Right ventricle myocardium superior (tissue), 1 donor: Measurements from ENCODE around the gene RSF1. TPM values are rescaled to one million over a fixed set of nuclear protein-coding genes. Genes with fewer than 3 reads are reported as not detected.
A peak's percentile ranks its signal among the peaks of the same experiment; 100 is the strongest.
"Not testable (repeated sequence)": the region's sequence is repeated elsewhere in the genome, so short reads cannot be mapped to it uniquely, and the experiment has no call there.

Source experiments
- ATAC-seq: fragments of 200-7000 bp; cut with Tn5 transposase; one replicate; pipeline ENCODE4 v1.9.1; 2020; ENCODE audit warnings: mild to moderate bottlenecking; ENCODE audit not compliant: poor library complexity
- DNase-seq: peaks from one replicate; pipeline ENCODE4 v3.0.0-alpha.2; 2020
- intact Hi-C: fragments of 100-400 bp; cut with DNase I; formaldehyde crosslinking; loops from one replicate; pipeline ENCODE4 v1.11.2; 2022
- long read RNA-seq: library from polyadenylated mRNA; unstranded; transcript quantifications from one replicate; pipeline ENCODE4 v2.0.0, GENCODE V29; 2021
- total RNA-seq: library from RNA; stranded (reverse); fragmentation: NEBNext Ultra II Directional; extraction: Animal tissue kit (Norgen Biotek cat#: 25700); gene quantifications from one replicate; pipeline ENCODE4 v1.2.1, GENCODE V29; 2021
- donor health status: DM: no; HTN: yes; CAD: no; lungs with severe emphysema.

RSF1 gene
- 37.7 TPM for total RNA-seq
- long read RNA-seq, full-length matches to known transcripts = 2 of 9 reads
- long read RNA-seq, partial matches to known transcripts = 2 of 9 reads
- long read RNA-seq, other reads (novel, unspliced or antisense) = 5 of 9 reads

DNA sequence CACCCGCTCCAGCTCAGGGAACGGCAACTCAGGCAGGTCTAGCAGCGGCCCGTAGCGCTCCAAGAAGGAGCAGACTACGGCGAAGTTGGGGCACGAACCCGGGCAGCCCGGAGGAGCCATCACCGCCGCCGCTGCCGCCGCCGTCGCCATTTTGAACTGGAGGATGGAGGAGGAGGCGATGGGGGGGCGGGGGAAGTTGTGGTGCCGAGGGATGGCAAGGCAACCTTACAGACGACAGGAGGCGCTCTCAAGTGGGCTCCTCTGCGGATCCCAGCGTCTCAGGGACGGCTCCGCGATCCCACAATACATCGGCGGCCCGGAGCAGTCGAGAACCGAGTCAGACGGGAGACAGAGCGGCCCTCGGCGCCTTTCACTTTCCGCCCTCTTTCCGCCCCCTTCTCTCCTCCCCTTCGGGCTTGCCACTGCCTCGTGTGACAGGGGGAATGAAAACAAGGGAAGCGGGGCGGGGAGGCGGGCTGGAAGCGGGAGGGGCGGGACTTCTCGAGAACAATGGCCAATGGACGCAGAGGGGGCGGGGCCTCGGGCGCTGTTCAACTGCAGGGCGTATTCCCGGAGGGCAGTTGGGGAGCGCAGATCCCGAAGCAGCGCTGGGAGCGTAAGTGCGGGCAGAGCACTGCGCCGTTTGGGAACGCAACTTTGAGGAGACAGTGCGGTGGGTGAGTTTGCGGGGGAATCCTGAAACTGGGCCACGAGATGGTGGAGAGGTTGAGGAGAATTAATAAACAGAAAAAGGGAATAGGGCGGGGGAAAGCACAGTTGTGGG lies at the start of gene RSF1, which contains the start of gene AAMDC:
Gene RSF1, minus strand, starts transcription at position 158 of the 784 bp plus-strand sequence. Its CDS starts 8 bp downstream, at position 150.
Gene AAMDC, plus strand, starts transcription at position 580 of the 784 bp plus-strand sequence. CDS start 21,353 bp downstream, outside the sequence.
- intact Hi-C loops = loop anchor here (10.0 kb wide), 1 partner anchor 186 kb away; the partner anchor contains the start of gene CLNS1A

DNA sequence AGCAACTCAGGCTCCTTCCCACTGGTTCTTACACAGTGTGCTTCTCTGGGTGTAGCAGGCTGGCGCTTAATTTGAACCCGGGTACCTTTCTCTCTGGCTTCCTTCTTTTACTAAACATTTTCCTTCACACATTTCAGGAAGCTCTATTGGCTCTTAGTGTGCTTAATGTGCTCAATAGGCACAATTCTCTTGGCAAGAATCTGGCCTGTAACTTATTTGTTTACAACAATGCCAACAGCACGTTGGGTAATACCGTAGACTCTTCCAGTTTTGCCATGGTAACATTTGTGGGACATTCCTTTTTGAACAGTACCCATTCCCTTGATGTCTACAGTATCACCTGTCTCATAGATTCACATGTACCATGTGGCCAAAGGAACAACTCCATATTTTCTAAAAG lies 48.2 kb upstream of the RSF1 start:
- DNase-seq (no peak), ATAC-seq (no peak)
- intact Hi-C loops = no loop called here

More for the DNA sequence above, at the start of gene RSF1, which contains the start of gene AAMDC:
- DNase-seq (peak; percentile 99), ATAC-seq (peak; percentile 92)

DNA sequence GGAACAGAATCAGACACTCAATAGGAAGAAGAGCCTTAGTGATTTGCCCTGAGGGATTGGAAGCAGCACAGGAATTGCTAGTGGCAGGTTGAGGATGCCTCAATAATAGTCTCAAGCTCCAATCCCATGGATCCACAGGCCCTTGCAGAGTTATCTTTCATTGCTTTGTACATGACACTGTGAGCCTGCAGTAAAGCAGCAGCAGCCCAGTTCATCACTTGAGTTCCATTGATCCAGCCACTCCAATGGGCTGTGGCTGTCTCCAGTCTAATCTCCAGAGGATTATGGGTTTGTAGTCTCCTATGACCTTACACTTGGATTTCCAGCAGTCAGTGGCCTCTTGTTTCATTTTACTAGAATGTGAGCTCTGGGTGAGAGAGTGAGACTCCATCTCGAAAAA lies 45.8 kb upstream of the RSF1 start:
- intact Hi-C loops = no loop called here
- DNase-seq (no peak), ATAC-seq (no peak)

DNA sequence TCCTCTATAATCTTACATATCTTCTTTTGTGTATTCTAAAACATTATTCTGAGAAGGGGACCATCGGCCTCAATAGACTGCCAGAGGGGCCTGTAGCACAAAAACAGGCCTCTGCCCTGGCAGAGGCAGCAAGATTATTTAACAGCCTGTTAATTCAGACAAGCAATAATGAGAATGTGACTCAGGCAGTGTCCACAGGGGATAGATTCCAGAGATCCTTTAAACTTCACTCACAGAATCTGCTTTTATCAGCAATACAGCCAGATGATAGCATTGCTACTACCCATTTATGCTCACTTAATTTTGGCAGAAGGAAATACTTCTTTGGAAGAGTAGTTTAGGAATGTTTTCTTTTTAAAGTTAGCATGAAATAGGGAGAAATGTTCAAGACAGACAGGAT lies 45.3 kb upstream of the RSF1 start:
- ATAC-seq (peak; percentile 39), DNase-seq (no peak)
- intact Hi-C loops = no loop called here

DNA sequence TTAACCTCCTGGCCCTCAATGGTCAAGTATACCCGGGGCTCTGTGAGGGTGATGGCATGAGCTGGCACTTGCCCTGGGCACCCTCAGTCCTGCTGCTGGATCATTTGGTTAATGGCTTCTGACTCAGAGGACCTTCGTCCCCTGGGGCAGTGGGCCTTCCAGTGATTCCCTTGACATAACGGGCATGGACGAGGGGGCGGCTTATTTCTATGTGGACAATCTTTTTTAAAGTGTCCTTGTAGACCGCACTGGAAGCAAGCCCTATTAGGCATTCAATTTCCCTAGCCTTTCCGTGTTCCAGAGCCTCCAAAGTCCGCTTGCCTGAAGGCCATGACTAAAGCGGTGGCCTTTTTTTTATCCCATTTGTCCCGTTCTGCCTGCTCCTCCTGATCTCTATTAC lies 40.9 kb upstream of the RSF1 start:
- DNase-seq, ATAC-seq, intact Hi-C loops: not testable (repeated sequence)

- ATAC-seq, intact Hi-C loops, DNase-seq: not testable (repeated sequence)
Measured at GRCh38 chr11:77857906-77858457, 37.5 kb upstream of the RSF1 start.

GRCh38 chr11:77854838-77855237 lies 34.3 kb upstream of the RSF1 start:
- DNase-seq (no peak), ATAC-seq (no peak)
- intact Hi-C loops = no loop called here

- ATAC-seq = no peak
- intact Hi-C loops = no loop called here
- no peak for DNase-seq
Measured at GRCh38 chr11:77851503-77851902, 31.0 kb upstream of the RSF1 start.

DNA sequence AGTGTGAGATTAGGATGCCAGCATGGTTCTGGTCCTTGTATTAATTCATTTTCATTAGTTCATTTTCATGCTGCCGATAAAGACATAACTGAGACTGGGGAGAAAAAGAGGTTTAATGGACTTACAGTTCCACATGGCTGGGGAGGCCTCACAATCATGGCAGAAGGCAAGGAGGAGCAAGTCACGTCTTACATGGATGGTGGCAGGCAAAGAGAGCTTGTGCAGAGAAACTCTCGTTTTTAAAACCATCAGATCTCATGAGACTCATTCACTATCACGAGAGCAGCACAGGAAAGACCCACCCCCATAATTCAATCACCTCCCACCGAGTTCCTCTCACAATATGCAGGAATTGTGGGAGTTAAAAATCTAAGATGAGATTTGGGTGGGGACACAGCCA lies 23.2 kb upstream of the RSF1 start:
- ATAC-seq, DNase-seq, intact Hi-C loops: not testable (repeated sequence)

DNA sequence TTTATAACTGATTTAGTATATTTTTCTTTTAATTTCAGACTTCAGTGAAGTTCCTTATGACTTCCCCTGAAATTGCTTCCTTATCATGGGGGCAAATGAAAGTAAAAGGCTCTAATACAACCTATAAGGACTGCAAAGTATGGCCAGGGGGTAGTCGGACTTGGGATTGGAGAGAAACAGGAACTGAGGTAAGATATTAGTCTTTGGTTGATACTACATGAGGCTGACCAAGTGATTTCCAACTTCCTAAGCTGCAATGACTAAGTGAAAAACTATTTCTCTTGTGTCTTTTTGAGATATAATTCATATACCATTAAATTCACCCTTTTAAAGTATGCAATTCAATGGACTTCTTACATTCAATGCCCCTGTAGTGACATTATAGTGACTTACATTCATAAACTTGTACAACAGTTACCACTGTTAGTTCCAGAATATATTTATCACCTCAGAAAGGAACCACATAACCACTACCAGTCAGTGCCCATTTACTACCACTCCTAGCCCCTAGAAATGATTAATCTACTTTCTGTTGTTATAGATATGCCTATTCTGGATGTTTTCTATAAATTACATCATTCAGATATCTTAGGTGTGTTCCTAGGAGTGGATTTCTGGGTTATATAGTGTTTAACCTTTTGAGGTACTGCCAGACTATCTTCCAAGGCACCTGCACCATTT lies 22.1 kb upstream of the RSF1 start:
- DNase-seq (no peak), ATAC-seq (no peak)
- intact Hi-C loops = no loop called here

GRCh38 chr11:77833302-77833701 lies 12.8 kb upstream of the RSF1 start:
- no peak for ATAC-seq
- DNase-seq = no peak
- intact Hi-C loops = no loop called here

DNA sequence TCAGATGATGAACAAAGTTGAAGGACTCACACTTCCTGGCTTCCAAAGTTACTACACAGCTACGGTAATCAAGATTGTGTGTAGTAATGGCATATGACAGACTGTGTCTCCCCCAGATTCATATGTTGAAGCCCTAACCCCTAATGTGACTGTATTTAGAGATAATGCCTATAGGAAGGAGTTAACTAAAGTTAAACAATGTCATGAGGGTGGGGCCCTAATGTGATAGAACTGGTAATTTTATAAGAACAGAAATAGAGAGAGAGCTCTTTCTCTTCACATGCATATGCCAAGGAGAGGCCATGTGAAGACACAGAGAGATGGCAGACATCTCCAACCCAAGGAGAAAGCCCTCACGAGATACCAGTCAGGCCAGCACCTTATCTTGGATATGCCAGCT lies 8.4 kb upstream of the RSF1 start:
- DNase-seq (no peak), ATAC-seq (no peak)
- intact Hi-C loops = loop anchor here (10.0 kb wide), 1 partner anchor 194 kb away; the partner anchor contains the start of gene CLNS1A

GRCh38 chr11:77823775-77824174 lies 3.3 kb upstream of the RSF1 start:
- intact Hi-C loops = loop anchor here (10.0 kb wide), 1 partner anchor 189 kb away; the partner anchor contains the start of gene CLNS1A
- DNase-seq (no peak), ATAC-seq (no peak)

GRCh38 chr11:77822126-77822525 lies 1.6 kb upstream of the RSF1 start:
- intact Hi-C loops = loop anchor here (10.0 kb wide), 1 partner anchor 187 kb away; the partner anchor contains the start of gene CLNS1A
- ATAC-seq, DNase-seq: not testable (repeated sequence)

- ATAC-seq (peak; percentile 1), DNase-seq (peak; percentile 43)
- intact Hi-C loops = loop anchor here (10.0 kb wide), 1 partner anchor 187 kb away; the partner anchor contains the start of gene CLNS1A
Measured at GRCh38 chr11:77821349-77821851, 878 bp upstream of the RSF1 start.

DNA sequence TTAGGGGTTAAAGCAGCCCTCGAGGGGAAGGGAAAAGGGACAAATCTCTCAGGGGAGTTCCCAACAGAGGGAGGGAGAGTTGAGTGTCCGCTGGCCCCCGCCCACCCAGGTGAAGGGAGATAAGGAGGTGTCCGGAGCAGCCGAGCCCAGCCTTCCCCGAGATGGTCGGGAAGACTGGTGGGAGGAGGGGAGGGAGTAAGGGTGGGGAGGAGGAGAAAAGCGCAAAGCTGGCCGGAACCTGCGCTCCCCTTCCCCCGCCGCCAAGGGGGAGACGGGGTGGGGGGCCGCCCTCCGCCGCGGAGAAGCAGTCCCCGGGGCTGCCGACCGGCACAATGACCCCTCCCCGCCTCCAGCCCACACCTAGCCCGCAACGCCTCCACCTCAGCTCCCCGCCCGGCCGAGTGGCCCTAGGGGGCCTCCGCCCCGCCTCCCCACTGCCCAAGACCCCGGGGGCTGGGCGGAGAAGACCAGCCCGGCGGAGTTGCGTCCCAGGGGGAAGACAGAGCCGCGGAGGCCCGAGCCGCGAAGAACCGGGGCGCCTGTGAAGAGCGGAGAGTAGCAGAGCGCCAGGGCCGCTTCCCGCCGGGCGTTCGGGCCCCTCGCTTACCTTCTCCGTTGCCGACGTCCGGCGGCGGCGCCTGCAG lies 479 bp downstream of the RSF1 start:
- intact Hi-C loops = loop anchor here (10.0 kb wide), 1 partner anchor 185 kb away; the partner anchor contains the start of gene CLNS1A
- ATAC-seq (peak; percentile 24), DNase-seq (peak; percentile 55)

DNA sequence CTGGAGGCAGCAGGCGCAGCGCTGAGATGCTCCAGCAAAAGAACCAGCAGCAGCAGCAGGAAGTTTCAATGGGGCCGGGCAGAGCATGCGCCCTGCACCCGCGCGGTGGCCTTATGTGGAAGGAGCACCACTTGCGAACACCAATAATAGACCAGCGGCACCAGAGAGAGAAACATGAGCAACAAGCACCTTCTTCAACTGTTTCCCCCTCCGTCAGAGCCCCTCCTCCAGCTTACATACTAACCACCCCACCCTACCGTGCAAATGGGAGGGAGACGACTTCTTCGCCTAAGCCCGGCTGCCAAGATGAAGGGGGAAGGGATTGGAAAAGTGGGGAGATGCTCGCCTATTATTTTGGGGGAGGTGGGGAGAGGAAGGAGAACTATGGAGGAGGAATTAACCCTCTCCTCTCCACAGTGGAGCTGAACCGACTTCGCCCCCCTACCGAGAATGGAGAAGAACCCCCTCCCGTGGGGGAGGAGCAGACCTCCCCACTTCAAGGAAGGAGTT lies 1.1 kb downstream of the RSF1 start:
- intact Hi-C loops = no loop called here
- ATAC-seq (peak; percentile 61), DNase-seq (peak; percentile 91)

- intact Hi-C loops = no loop called here
Measured at GRCh38 chr11:77815459-77815858, 5.1 kb downstream of the RSF1 start.

More at GRCh38 chr11:77815459-77815858, 5.1 kb downstream of the RSF1 start:
- ATAC-seq = no peak
- DNase-seq = no peak
